GM21825 (cell line): ENCODE data around the gene TMEM175.

ENCODE experiments used
- ATAC-seq: cut with Tn5 transposase; IDR thresholded peaks from one replicate; pipeline ENCODE4 v1.9.1; 2021; ENCODE audit warnings: mild to moderate bottlenecking, moderate library complexity; ENCODE audit not compliant: unreplicated experiment

The TMEM175 gene

DNA sequence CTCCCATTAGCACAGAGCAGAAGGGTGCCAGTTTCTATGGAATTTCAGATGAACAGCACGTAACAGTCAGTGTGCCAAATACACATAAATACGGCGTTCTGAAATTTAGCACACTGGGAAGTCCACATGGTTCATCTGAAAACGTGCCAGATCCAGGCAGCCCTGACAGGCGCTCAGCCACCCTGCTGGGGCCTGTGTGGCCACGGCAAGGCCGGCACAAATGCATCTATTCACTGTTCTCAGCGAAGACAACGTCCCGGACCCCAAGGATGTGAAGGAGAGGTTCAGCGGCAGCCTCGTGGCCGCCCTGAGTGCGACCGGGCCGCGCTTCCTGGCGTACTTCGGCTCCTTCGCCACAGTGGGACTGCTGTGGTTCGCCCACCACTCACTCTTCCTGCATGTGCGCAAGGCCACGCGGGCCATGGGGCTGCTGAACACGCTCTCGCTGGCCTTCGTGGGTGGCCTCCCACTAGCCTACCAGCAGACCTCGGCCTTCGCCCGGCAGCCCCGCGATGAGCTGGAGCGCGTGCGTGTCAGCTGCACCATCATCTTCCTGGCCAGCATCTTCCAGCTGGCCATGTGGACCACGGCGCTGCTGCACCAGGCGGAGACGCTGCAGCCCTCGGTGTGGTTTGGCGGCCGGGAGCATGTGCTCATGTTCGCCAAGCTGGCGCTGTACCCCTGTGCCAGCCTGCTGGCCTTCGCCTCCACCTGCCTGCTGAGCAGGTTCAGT lies 25.5 kb downstream of the TMEM175 start:
- ATAC-seq, result no peak

GRCh38 chr4:958314-958665 lies 26.0 kb downstream of the TMEM175 start:
- no peak for ATAC-seq

- ATAC-seq, result no peak
Measured at GRCh38 chr4:958696-959337, 26.6 kb downstream of the TMEM175 start.

DNA sequence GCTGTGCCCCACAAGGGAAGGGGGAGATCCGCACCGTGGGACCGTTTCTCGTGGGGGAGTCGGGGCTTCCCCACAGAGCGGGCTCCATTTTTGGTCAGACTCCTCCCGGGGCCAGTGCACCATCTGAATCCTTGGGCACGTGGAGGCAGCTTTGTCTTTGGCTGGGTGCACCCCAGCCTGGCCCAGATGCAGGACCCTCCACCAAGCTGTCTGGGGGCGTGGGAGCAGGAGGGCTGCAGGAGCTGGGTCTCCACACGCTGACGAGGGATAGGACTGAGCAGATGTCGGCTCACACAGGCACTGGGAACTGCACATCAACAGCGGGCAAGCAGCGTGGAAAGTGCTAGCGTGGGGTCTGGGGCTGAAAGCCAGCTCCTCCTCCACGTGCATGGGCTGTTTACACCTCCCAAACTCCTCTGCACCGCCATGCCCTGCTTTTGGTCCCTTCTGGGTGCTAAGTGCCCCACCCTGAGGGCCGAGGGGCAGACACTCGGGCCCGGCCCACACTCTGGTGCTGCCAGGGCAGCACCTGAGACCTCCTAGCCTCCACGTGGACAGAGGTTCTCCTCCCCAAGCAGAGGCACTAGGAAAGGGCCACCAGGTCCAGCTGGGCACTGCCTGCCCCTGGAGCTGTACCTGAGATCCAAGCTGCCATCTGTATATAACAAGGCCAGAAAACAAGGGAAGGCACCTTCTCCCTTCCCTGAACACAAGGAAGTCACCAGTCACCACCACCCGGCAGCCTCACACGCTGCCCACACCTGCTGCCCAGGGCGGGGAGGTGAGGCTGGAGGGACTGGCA lies 27.3 kb downstream of the TMEM175 start:
- ATAC-seq, result no peak

DNA sequence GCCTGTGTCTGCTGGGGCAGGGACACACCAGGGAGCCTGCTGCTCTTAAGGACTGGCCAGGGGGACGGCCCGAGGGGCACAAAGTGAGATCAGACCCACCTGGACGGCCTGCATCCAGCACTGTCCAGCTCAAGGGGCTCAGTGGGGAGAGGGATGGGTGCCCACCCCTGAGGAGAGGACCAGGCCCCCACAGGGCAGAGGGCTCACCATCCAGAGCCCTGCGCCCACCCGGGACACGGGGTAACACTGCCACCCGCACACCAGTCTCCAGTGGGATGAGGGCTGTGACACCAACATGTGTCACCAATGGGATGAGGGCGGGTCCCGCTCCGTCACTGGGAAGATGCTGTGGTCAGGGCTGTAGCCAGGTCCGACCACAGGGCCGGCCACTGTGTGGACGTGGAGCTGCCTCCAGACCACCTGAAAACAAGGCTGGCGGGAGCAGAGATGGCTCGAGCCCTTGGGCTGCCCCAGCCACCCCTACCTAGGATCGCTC lies 27.9 kb downstream of the TMEM175 start:
- no peak for ATAC-seq

GRCh38 chr4:960636-961350 lies 28.5 kb downstream of the TMEM175 start:
- ATAC-seq, result no peak

- ATAC-seq, result no peak
Measured at GRCh38 chr4:961351-962230, 29.3 kb downstream of the TMEM175 start.

DNA sequence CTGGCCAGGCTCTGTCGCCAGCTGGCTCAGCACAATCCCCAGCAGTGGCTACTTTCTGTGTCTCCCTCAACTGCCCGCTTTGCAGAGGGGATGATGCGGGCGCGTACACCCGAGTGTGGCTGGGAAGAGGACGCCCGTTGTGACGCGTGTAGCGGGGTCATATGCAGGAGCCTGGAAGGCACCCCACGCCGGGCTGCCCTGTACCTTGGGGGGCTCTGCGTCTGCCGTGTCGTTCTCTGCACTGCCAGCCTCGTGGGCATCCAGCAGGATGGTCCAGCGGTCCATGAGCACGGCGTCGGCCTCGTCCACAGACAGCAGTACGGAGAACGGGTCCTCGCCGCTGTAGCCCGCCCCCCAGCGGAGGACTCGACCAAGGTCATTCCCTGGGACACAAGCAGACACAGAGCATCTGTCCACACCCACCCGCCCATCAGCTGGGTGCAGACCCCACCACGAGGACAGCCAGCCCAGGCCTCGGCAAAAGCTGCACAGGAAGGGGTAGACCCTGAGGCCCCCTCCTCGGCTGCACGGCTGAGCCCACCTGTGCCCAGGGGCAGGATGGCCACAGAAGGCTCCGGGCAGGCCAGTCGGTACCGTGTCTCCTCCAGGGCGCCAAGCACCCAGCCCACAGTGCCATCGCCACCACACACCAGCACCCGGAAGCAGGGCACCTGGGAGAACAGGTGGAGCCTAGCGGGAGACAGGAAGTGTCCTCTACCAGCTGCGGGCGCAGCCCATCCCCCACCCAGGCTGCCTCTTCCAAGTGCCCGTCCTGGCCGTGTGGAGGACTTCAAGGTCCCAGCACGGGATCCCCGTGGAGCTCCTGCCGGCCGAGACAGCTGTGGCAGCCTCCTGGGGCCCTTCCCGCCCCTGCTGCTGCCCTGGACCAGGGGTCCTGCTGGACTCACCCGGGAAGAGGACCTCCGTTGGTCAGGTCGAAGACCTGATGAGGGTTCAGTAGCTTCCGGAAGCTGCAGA lies 30.3 kb downstream of the TMEM175 start:
- ATAC-seq, result no peak

GRCh38 chr4:963276-964225 lies 31.3 kb downstream of the TMEM175 start:
- no peak for ATAC-seq

GRCh38 chr4:964346-965025 lies 32.2 kb downstream of the TMEM175 start:
- ATAC-seq, result no peak

- ATAC-seq, result no peak
Measured at GRCh38 chr4:965048-965765, 32.9 kb downstream of the TMEM175 start.

DNA sequence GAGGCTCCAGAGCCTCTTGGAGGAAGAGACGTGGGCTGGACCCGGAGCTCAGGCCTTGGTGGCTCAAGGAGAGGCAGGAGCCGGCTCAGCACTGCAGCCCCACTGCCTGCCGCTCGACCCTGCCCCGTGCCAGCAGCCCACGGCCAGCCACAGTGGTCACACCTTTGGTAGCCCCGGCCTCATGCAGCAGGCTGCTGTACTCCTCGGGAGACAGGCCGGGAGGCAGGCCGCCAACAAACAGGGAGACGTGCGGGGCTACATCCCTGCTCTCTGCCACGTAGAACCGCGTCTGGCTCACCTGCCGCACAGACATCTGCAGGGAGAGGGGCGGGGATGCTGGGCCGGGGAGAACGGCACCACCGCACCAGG lies 33.5 kb downstream of the TMEM175 start:
- ATAC-seq, result no peak

GRCh38 chr4:966266-967112 lies 34.2 kb downstream of the TMEM175 start:
- ATAC-seq, result no peak

GRCh38 chr4:967113-968104 lies 35.1 kb downstream of the TMEM175 start:
- ATAC-seq, result no peak

DNA sequence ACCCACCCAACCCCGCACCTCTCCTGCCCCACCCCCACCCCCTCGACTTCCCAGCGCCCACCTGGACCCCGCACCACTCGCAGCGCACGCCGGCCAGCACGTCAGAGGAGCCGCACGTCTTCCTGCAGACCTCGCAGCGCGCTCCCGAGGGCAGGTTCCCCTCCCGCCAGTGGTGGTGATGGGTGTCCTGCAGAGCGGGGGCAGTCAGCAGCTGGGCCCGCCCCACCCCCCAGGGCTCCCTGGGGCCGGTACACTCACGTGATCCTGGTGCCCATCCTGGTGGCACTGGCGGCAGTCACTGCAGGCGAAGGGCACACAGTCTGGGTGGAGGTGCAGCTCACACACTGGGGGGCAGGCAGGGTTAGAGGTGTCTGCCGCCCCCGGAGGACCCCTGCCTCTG lies 36.0 kb downstream of the TMEM175 start:
- no peak for ATAC-seq
